Vagina (tissue), 2 donors: ENCODE data around the gene NME9.

Experiments used
- CTCF ChIP-seq, 3 experiments: fragments of 450-650 bp in 2 of 3; fragments of 200-600 bp in 1 of 3; sonication (generic) in 1 of 3; IDR thresholded peaks; one replicate each; pipeline ENCODE4 v1.5.1; 2017 to 2019; ENCODE audit warnings: antibody characterized with exemption in 3 of 3, mild to moderate bottlenecking in 2 of 3, moderate library complexity in 2 of 3
- POLR2A ChIP-seq, 2 donors: fragments of 450-650 bp; IDR thresholded peaks; one replicate each; pipeline ENCODE4 v1.6.1; 2017; ENCODE audit warnings: antibody characterized with exemption in 2 of 2, mild to moderate bottlenecking in 2 of 2, moderate library complexity in 2 of 2

- TF ChIP-seq CTCF (IDR thresholded peaks at IDR 0.05) (no peak), POLR2A (IDR thresholded peaks at IDR 0.05) (no peak)
These were observed 27.2 kb upstream of the NME9 start for GRCh38 chr3:138356730-138357405.
